GM06990 (cell line): ENCODE measurements around the gene JAML.

Experiments used
- DNase-seq: peaks from one replicate; pipeline ENCODE4 v3.0.0-alpha.2; 2011; ENCODE audit not compliant: insufficient read length; ENCODE audit errors: extremely low read depth
- H3K27me3 ChIP-seq: replicated peaks from 2 replicates; pipeline ENCODE4 v1.6.0; 2011; ENCODE audit warnings: low read length; ENCODE audit not compliant: control insufficient read depth, insufficient read depth
- H3K36me3 ChIP-seq: 2 replicates; pipeline ENCODE4 v1.5.1; 2011; ENCODE audit warnings: low read length; ENCODE audit not compliant: control insufficient read depth, insufficient read depth
- H3K4me3 ChIP-seq: replicated peaks from 2 replicates; pipeline ENCODE4 v1.5.1; 2011; ENCODE audit warnings: low read depth, mild to moderate bottlenecking, control low read depth, low read length
- CTCF ChIP-seq: IDR thresholded peaks from 2 replicates; pipeline ENCODE4 v1.5.1; 2011; ENCODE audit warnings: low read length, control low read depth, mild to moderate bottlenecking, inconsistent platforms; ENCODE audit not compliant: insufficient read depth, poor library complexity, severe bottlenecking

Gene JAML

GRCh38 chr11:118243993-118244762 is 19.4 kb upstream of the JAML start:
- TF ChIP-seq CTCF = no peak
- DNase-seq = no peak
- H3K36me3 ChIP-seq = no peaks in the 10 kb centered on the region
- no peaks in the 10 kb centered on the region for H3K27me3 ChIP-seq
- H3K4me3 ChIP-seq = no peak overlapping the region

- DNase-seq = no peak
- Histone ChIP-seq H3K27me3 (no peaks in the 10 kb centered on the region), H3K36me3 (no peaks in the 10 kb centered on the region), H3K4me3 (no peak overlapping the region)
- TF ChIP-seq CTCF = no peak
These were observed 18.4 kb upstream of the JAML start for GRCh38 chr11:118243161-118243560.

- no peak for TF ChIP-seq CTCF
- DNase-seq = no peak
- H3K27me3 ChIP-seq = no peaks in the 10 kb centered on the region
- no peaks in the 10 kb centered on the region for H3K36me3 ChIP-seq
- no peak overlapping the region for H3K4me3 ChIP-seq
These were observed 16.9 kb upstream of the JAML start for GRCh38 chr11:118241764-118242098.

- peak; percentile 62 for DNase-seq
These were observed 16.4 kb upstream of the JAML start for GRCh38 chr11:118240999-118241763.

GRCh38 chr11:118239509-118240205 is 14.8 kb upstream of the JAML start:
- no peak for DNase-seq
- Histone ChIP-seq H3K36me3 (no peaks in the 10 kb centered on the region), H3K27me3 (no peaks in the 10 kb centered on the region), H3K4me3 (no peak overlapping the region)
- TF ChIP-seq CTCF = no peak

More at GRCh38 chr11:118240999-118241763, 16.4 kb upstream of the JAML start:
- Histone ChIP-seq H3K27me3 (no peaks in the 10 kb centered on the region), H3K4me3 (no peak overlapping the region), H3K36me3 (no peaks in the 10 kb centered on the region)
- no peak for TF ChIP-seq CTCF
